ENCODE measurements around the gene GASK1B.

GASK1B gene

GRCh38 chr4:158139086-158139485 is 33.7 kb downstream of the GASK1B start:
- DNase-seq (ENCODE audit: low read depth) = no peak

- DNase-seq (ENCODE audit: low read depth) = no peak
These were observed 38.6 kb downstream of the GASK1B start for GRCh38 chr4:158134222-158134621.

GRCh38 chr4:158133551-158133950 is 39.3 kb downstream of the GASK1B start:
- DNase-seq (ENCODE audit: low read depth) = no peak

- DNase-seq (ENCODE audit: low read depth) = no peak
These were observed 41.8 kb downstream of the GASK1B start for GRCh38 chr4:158131027-158131426.

GRCh38 chr4:158130204-158130603 is 42.6 kb downstream of the GASK1B start:
- no peak for DNase-seq (ENCODE audit: low read depth)

GRCh38 chr4:158129694-158130093 is 43.1 kb downstream of the GASK1B start:
- no peak for DNase-seq (ENCODE audit: low read depth)

GRCh38 chr4:158128540-158128939 is 44.3 kb downstream of the GASK1B start:
- DNase-seq (ENCODE audit: low read depth) = no peak

GRCh38 chr4:158125310-158125709 is 47.5 kb downstream of the GASK1B start:
- no peak for DNase-seq (ENCODE audit: low read depth)
